DND-41 (cell line): ENCODE results near the gene WDHD1.

Experiments used
- ATAC-seq: fragments of 200-7000 bp; cut with Tn5 transposase; 3 replicates; pipeline ENCODE4 v1.9.1; 2021; ENCODE audit warnings: low read depth; ENCODE audit not compliant: insufficient read depth
- DNase-seq: peaks from one replicate; pipeline ENCODE4 v3.0.0-alpha.2; 2020
- H2AFZ ChIP-seq: 2 replicates; pipeline ENCODE4 v1.6.0; 2012; ENCODE audit warnings: low read depth, low read length
- H3K27ac ChIP-seq: 2 replicates; pipeline ENCODE4 v1.5.1; 2012; ENCODE audit warnings: low read length, inconsistent platforms
- H3K27me3 ChIP-seq: fragments of 200-600 bp; sonication (generic); 2 replicates; pipeline ENCODE4 v1.6.0; 2012; ENCODE audit warnings: low read length, mild to moderate bottlenecking, inconsistent platforms; ENCODE audit not compliant: insufficient read depth, poor library complexity
- H3K36me3 ChIP-seq: 2 replicates; pipeline ENCODE4 v1.5.1; 2012; ENCODE audit warnings: low read length, inconsistent platforms; ENCODE audit not compliant: insufficient read depth
- H3K4me1 ChIP-seq: 2 replicates; pipeline ENCODE4 v1.5.1; 2012; ENCODE audit warnings: mild to moderate bottlenecking, low read length; ENCODE audit not compliant: insufficient read depth
- H3K4me2 ChIP-seq: 2 replicates; pipeline ENCODE4 v1.6.0; 2012; ENCODE audit warnings: mild to moderate bottlenecking, moderate library complexity, low read length, inconsistent platforms; ENCODE audit not compliant: insufficient read depth
- H3K4me3 ChIP-seq, 2 experiments: fragments of 200-600 bp in 1 of 2; shearing (Covaris generic) in 1 of 2; 2 replicates each; pipeline ENCODE4 v1.5.1; 2012 to 2016; ENCODE audit warnings: inconsistent platforms in 2 of 2, low read length in 2 of 2, mild to moderate bottlenecking in 2 of 2, low read depth in 1 of 2, moderate library complexity in 1 of 2
- H3K79me2 ChIP-seq: 2 replicates; pipeline ENCODE4 v1.6.0; 2012; ENCODE audit warnings: low read length, inconsistent platforms; ENCODE audit not compliant: insufficient read depth
- H3K9ac ChIP-seq: 2 replicates; pipeline ENCODE4 v1.6.0; 2012; ENCODE audit warnings: low read depth, mild to moderate bottlenecking, inconsistent platforms, low read length, moderate library complexity
- H3K9me3 ChIP-seq: 2 replicates; pipeline ENCODE4 v1.5.1; 2012; ENCODE audit warnings: low read length, moderate library complexity, mild to moderate bottlenecking, inconsistent platforms; ENCODE audit not compliant: insufficient read depth, severe bottlenecking
- H4K20me1 ChIP-seq: 2 replicates; pipeline ENCODE4 v1.6.0; 2012; ENCODE audit warnings: low read length; ENCODE audit not compliant: insufficient read depth
- EZH2 ChIP-seq: IDR thresholded peaks from 3 replicates; pipeline ENCODE4 v1.6.1; 2012; ENCODE audit warnings: borderline replicate concordance, low read depth, mild to moderate bottlenecking, moderate library complexity, low read length, inconsistent platforms; ENCODE audit not compliant: severe bottlenecking
- TF ChIP-seq, protein P1 (sequence below): IDR thresholded peaks from 2 replicates; pipeline ENCODE4 v1.5.1; 2012; ENCODE audit warnings: borderline replicate concordance, low read length, moderate library complexity, mild to moderate bottlenecking; ENCODE audit not compliant: poor library complexity, severe bottlenecking; ENCODE audit errors: extremely low read depth

Gene WDHD1

GRCh38 chr14:54902521-54903420, 124.1 kb downstream of the WDHD1 start, which contains the start of gene GCH1:
TSS of gene GCH1 (minus strand) at chr14:54902826. CDS start at chr14:54902663, 163 bp downstream.
- peak; percentile 82 for ATAC-seq
- H3K4me2 ChIP-seq = peak within 1 kb of the TSS; percentile 99

GRCh38 chr14:54902143-54902520, 124.8 kb downstream of the WDHD1 start:
- peak overlapping the region; percentile 99 for H3K4me2 ChIP-seq
- no peaks in the 10 kb centered on the region for H3K27me3 ChIP-seq
- peaks cover 22% of the 10 kb centered on the region for H3K4me1 ChIP-seq
- H4K20me1 ChIP-seq = no peaks in the 10 kb centered on the region; the same call in 1 of the 2 replicates
- DNase-seq = peak; percentile 79
- TF ChIP-seq, protein P1, sequence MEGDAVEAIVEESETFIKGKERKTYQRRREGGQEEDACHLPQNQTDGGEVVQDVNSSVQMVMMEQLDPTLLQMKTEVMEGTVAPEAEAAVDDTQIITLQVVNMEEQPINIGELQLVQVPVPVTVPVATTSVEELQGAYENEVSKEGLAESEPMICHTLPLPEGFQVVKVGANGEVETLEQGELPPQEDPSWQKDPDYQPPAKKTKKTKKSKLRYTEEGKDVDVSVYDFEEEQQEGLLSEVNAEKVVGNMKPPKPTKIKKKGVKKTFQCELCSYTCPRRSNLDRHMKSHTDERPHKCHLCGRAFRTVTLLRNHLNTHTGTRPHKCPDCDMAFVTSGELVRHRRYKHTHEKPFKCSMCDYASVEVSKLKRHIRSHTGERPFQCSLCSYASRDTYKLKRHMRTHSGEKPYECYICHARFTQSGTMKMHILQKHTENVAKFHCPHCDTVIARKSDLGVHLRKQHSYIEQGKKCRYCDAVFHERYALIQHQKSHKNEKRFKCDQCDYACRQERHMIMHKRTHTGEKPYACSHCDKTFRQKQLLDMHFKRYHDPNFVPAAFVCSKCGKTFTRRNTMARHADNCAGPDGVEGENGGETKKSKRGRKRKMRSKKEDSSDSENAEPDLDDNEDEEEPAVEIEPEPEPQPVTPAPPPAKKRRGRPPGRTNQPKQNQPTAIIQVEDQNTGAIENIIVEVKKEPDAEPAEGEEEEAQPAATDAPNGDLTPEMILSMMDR = no peak
- ATAC-seq = peak; percentile 72
- peak overlapping the region; percentile 72 for H3K9ac ChIP-seq
- peak overlapping the region; percentile 86 for H2AFZ ChIP-seq
- H3K9me3 ChIP-seq = no peaks in the 10 kb centered on the region
- no peaks in the 10 kb centered on the region for H3K36me3 ChIP-seq
- peak overlapping the region; percentile 58 to 94 for H3K4me3 ChIP-seq
- H3K79me2 ChIP-seq = peaks cover 11% of the 10 kb centered on the region
- H3K27ac ChIP-seq = peak overlapping the region; percentile 68

More at GRCh38 chr14:54902521-54903420, 124.1 kb downstream of the WDHD1 start, which contains the start of gene GCH1:
- H2AFZ ChIP-seq = peak within 1 kb of the TSS; percentile 86
- peaks cover 11% of the 10 kb centered on the region for H3K79me2 ChIP-seq
- peak within 1 kb of the TSS; percentile 58 to 94 for H3K4me3 ChIP-seq
- peak within 1 kb of the TSS; percentile 68 for H3K27ac ChIP-seq
- TF ChIP-seq EZH2 = no peak
- TF ChIP-seq, protein P1 = peak; percentile 58
- no peaks in the 10 kb centered on the region for H3K9me3 ChIP-seq
- H4K20me1 ChIP-seq = no peaks in the 10 kb centered on the region; the same call in 1 of the 2 replicates
- H3K27me3 ChIP-seq = no peaks in the 10 kb centered on the region
- DNase-seq = peak; percentile 78
- H3K36me3 ChIP-seq = no peaks in the 10 kb centered on the region
- peak within 1 kb of the TSS; percentile 72 for H3K9ac ChIP-seq
- H3K4me1 ChIP-seq = peaks cover 24% of the 10 kb centered on the region

GRCh38 chr14:54901380-54902142, 125.3 kb downstream of the WDHD1 start:
- Histone ChIP-seq H3K36me3 (no peaks in the 10 kb centered on the region), H3K4me3 (peak overlapping the region; percentile 58 to 94), H3K27ac (peak overlapping the region; percentile 68), H3K4me1 (peaks cover 22% of the 10 kb centered on the region), H3K9me3 (no peaks in the 10 kb centered on the region), H3K4me2 (peak overlapping the region; percentile 99), H3K9ac (peak overlapping the region; percentile 72), H4K20me1 (no peaks in the 10 kb centered on the region; the same call in 1 of the 2 replicates), H2AFZ (peak overlapping the region; percentile 86), H3K27me3 (no peaks in the 10 kb centered on the region), H3K79me2 (peaks cover 11% of the 10 kb centered on the region)
- TF ChIP-seq, protein P1 = no peak
- no peak for TF ChIP-seq EZH2
- DNase-seq = peak; percentile 24
- ATAC-seq = no peak
